Tibial nerve (tissue), 4 donors: ENCODE results near the gene LRRC66.

Source experiments
- EP300 ChIP-seq, 2 donors: sonication (generic); formaldehyde crosslinking; IDR thresholded peaks; one replicate each; pipeline ENCODE4 v1.6.1; 2017; ENCODE audit warnings: antibody characterized with exemption in 2 of 2, mild to moderate bottlenecking in 1 of 2
- POLR2A ChIP-seq, 2 donors: fragments of 450-650 bp; IDR thresholded peaks; one replicate each; pipeline ENCODE4 v1.6.1; 2017; ENCODE audit warnings: antibody characterized with exemption in 2 of 2, mild to moderate bottlenecking in 2 of 2, moderate library complexity in 2 of 2
- TF ChIP-seq, protein P1 (sequence below), 5 experiments: fragments of 200-600 bp in 3 of 5; fragments of 450-650 bp in 2 of 5; sonication (generic) in 3 of 5; IDR thresholded peaks; one replicate each; pipeline ENCODE4 v1.5.1; 2016 to 2019; ENCODE audit warnings: antibody characterized with exemption in 5 of 5, mild to moderate bottlenecking in 3 of 5, moderate library complexity in 2 of 5

GRCh38 chr4:52054254-52054653 lies 34.1 kb upstream of the LRRC66 start:
- TF ChIP-seq, protein P1, sequence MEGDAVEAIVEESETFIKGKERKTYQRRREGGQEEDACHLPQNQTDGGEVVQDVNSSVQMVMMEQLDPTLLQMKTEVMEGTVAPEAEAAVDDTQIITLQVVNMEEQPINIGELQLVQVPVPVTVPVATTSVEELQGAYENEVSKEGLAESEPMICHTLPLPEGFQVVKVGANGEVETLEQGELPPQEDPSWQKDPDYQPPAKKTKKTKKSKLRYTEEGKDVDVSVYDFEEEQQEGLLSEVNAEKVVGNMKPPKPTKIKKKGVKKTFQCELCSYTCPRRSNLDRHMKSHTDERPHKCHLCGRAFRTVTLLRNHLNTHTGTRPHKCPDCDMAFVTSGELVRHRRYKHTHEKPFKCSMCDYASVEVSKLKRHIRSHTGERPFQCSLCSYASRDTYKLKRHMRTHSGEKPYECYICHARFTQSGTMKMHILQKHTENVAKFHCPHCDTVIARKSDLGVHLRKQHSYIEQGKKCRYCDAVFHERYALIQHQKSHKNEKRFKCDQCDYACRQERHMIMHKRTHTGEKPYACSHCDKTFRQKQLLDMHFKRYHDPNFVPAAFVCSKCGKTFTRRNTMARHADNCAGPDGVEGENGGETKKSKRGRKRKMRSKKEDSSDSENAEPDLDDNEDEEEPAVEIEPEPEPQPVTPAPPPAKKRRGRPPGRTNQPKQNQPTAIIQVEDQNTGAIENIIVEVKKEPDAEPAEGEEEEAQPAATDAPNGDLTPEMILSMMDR (IDR thresholded peaks at IDR 0.05): no peak
- TF ChIP-seq POLR2A (IDR thresholded peaks at IDR 0.05): no peak
- no peak for TF ChIP-seq EP300 (IDR thresholded peaks at IDR 0.05)
